Measurements from ENCODE around the gene CRNKL1. TPM values are rescaled to one million over a fixed set of nuclear protein-coding genes. Genes with fewer than 3 reads are reported as not detected.

CRNKL1 gene
- total and polyA plus RNA-seq, 2 of the 4 experiments (the other 2 are of a cell fraction): 7.4 to 20.1 TPM

DNA sequence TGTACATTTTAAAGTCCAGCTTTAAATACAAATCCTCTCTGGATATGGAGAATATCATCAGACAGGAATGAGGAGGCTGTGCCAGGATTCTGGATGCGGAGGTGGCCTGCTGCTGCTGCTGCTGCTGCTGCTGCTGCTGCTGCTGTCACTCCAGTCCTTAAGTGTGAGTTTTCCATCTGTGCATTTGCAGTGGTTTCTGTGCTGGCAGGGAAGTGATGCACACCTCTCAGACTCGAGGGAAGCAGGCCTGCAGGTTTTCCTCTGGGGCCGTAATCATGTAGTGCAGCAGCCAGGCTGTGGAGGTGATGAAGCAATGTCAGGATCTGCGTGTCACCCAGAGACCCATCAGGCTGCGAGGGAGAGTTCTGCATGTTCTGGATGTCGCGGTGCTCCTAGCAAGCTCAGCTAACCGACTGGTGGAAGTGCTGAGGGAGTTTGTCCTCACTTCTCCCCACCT lies 32.1 kb upstream of the CRNKL1 start:
- H3K27me3 ChIP-seq (ENCODE audit: control insufficient read depth, insufficient read depth, low read length): peaks cover 17% of the 10 kb centered on the region
- no peaks in the 10 kb centered on the region for H3K4me1 ChIP-seq (ENCODE audit: control insufficient read depth, insufficient read depth, low read length)
- H2AFZ ChIP-seq (replicated peaks; ENCODE audit: low read length, poor library complexity): peak overlapping the region; percentile 61
- H2AK5ac ChIP-seq (ENCODE audit: low read depth, low read length): no peak overlapping the region
- H3K18ac ChIP-seq (ENCODE audit: low read depth, low read length): no peak overlapping the region
- no peak overlapping the region for H3K4me2 ChIP-seq (ENCODE audit: low read depth, low read length)
- no peaks in the 10 kb centered on the region for H3K9me3 ChIP-seq (ENCODE audit: control insufficient read depth, insufficient read depth, low read length)
- no peak overlapping the region for H3K23ac ChIP-seq (ENCODE audit: low read depth, low read length)
- H3K36me3 ChIP-seq (ENCODE audit: control insufficient read depth, insufficient read depth, low read length): no peaks in the 10 kb centered on the region
- H3K4ac ChIP-seq (ENCODE audit: low read depth, low read length): no peak overlapping the region
- ChIA-PET CTCF (interaction anchor here (1.0 to 2.1 kb wide), 4 partner anchors 11 to 510 kb away, joined by 3 to 9 read pairs (median 4); no protein-coding TSS in a partner anchor), POLR2A (ENCODE audit: unreplicated experiment) (no interaction called here)
- peak overlapping the region; percentile 51 for H2AK9ac ChIP-seq (replicated peaks; ENCODE audit: low read depth, low read length, poor library complexity)
- H2BK120ac ChIP-seq (ENCODE audit: low read depth, low read length): no peak overlapping the region
- H3K9ac ChIP-seq (ENCODE audit: low read depth, low read length): no peak overlapping the region
- peak; percentile 29; the same call in 1 of the 2 replicates for ATAC-seq (ENCODE audit: low read depth)
- no peaks in the 10 kb centered on the region for H4K20me1 ChIP-seq (ENCODE audit: insufficient read depth, low read length)
- no peak overlapping the region for H3K4me3 ChIP-seq (ENCODE audit: insufficient read depth, low read depth, low read length)
- H3K9me1 ChIP-seq (ENCODE audit: insufficient read depth, low read length): no peaks in the 10 kb centered on the region
- H3K79me1 ChIP-seq (ENCODE audit: low read depth in 1 of 2, low read length in 2 of 2): no peaks in the 10 kb centered on the region
- 52% methylated on average over 3 of the region's 8 CpGs; no CpG with 5 or more reads in 1 of the 2 experiments for WGBS, 2 experiments (ENCODE audit: extremely low coverage in 2 of 2, insufficient read length in 1 of 2)
- dilution Hi-C loops (cut with HindIII; ENCODE audit: low sequenced_read_pairs, unreplicated experiment): no loop called here
- H2BK15ac ChIP-seq (ENCODE audit: low read depth, low read length): no peak overlapping the region
- TF ChIP-seq BHLHE40 (IDR thresholded peaks at IDR 0.05; ENCODE audit: low read depth, low read length): no peak
- no peak for TF ChIP-seq RFX5 (IDR thresholded peaks at IDR 0.05; ENCODE audit: low read depth, low read length)
- no peak for TF ChIP-seq POLR2A (IDR thresholded peaks at IDR 0.05; ENCODE audit: low read depth, low read length)
- no peak for TF ChIP-seq USF2 (IDR thresholded peaks at IDR 0.05; ENCODE audit: low read depth, low read length)
- TF ChIP-seq RAD21 (IDR thresholded peaks at IDR 0.05; ENCODE audit: low read length): no peak
- TF ChIP-seq CTCF (conservative IDR thresholded peaks at IDR 0.05; ENCODE audit: low read depth, low read length): no peak
- TF ChIP-seq CEBPB (IDR thresholded peaks at IDR 0.05; ENCODE audit: low read depth, low read length): 0 out of 2 replicates have a peak, but pooled peaks have one; percentile 9
- no peak for TF ChIP-seq RCOR1 (IDR thresholded peaks at IDR 0.05; ENCODE audit: insufficient replicate concordance, low read length)
- H3K27ac ChIP-seq (ENCODE audit: insufficient read depth, low read length): no peak overlapping the region
- H4K8ac ChIP-seq (ENCODE audit: low read depth in 2 of 2, low read length in 2 of 2): no peak overlapping the region
- H2BK5ac ChIP-seq (ENCODE audit: low read depth, low read length, poor library complexity, severe bottlenecking): no peak overlapping the region
- H4K91ac ChIP-seq (ENCODE audit: insufficient read depth, low read depth, low read length): no peak overlapping the region
- in situ Hi-C loops (cut with MboI; ENCODE audit: low sequenced_read_pairs): loop anchor here (10.0 kb wide), 1 partner anchor 510 kb away; no protein-coding TSS in a partner anchor
- intact Hi-C loops (cut with micrococcal nuclease): loop anchor here (1.0 to 10.0 kb wide), 4 partner anchors 153 to 740 kb away; no protein-coding TSS in a partner anchor
- no peak for DNase-seq
- H3K56ac ChIP-seq (ENCODE audit: extremely low read depth, insufficient read depth, low read length): no peak overlapping the region
- H4K5ac ChIP-seq (ENCODE audit: low read depth, low read length): no peak overlapping the region
- no TSS peak for BruUV-seq (replicated peaks)
- H2BK20ac ChIP-seq (ENCODE audit: low read depth, low read length): no peak overlapping the region
- no peak overlapping the region for H3K14ac ChIP-seq (replicated peaks; ENCODE audit: low read depth, low read length)
